Natural killer cell (primary cell): Measurements from ENCODE around the gene PRUNE2. TPM values are rescaled to one million over a fixed set of nuclear protein-coding genes. Genes with fewer than 3 reads are reported as not detected.

Experiments
- ATAC-seq, 3 donors: fragments of 150-1000 bp in 2 of 3; fragments of 200-7000 bp in 1 of 3; cut with Tn5 transposase; 1 replicate in 1 of 3; 2 replicates in 2 of 3; pipeline ENCODE4 v1.10.0; 2021; ENCODE audit warnings: mild to moderate bottlenecking in 2 of 3, moderate library complexity in 2 of 3
- DNase-seq, 2 donors: peaks; one replicate each; pipeline versions ENCODE4 v3.0.0 to v3.0.0-alpha.2; 2013 to 2021; ENCODE audit warnings: mixed read lengths in 1 of 2
- H3K27ac ChIP-seq: one replicate; pipeline ENCODE4 v1.5.1; 2013; ENCODE audit warnings: mild to moderate bottlenecking, low read length
- H3K27me3 ChIP-seq: one replicate; pipeline ENCODE4 v1.6.1; 2013; ENCODE audit warnings: low read length; ENCODE audit not compliant: control insufficient read depth, insufficient read depth
- H3K36me3 ChIP-seq: one replicate; pipeline ENCODE4 v1.6.1; 2013; ENCODE audit warnings: low read length; ENCODE audit not compliant: control insufficient read depth, insufficient read depth
- H3K4me1 ChIP-seq: one replicate; pipeline ENCODE4 v1.6.1; 2013; ENCODE audit warnings: low read length; ENCODE audit not compliant: control insufficient read depth, insufficient read depth
- H3K4me3 ChIP-seq: one replicate; pipeline ENCODE4 v1.5.1; 2013; ENCODE audit warnings: low read length
- H3K9me3 ChIP-seq: one replicate; pipeline ENCODE4 v1.6.1; 2013; ENCODE audit warnings: low read length; ENCODE audit not compliant: control insufficient read depth, insufficient read depth
- H3K27ac Mint-ChIP-seq, 2 donors: one replicate each; pipeline ENCODE4 v1.8.0; 2022; ENCODE audit warnings: mild to moderate bottlenecking in 2 of 2, mixed read lengths in 2 of 2, moderate library complexity in 1 of 2
- H3K27me3 Mint-ChIP-seq, 2 donors: one replicate each; pipeline ENCODE4 v1.8.0; 2022; ENCODE audit warnings: low read depth in 2 of 2, mixed read lengths in 2 of 2
- H3K36me3 Mint-ChIP-seq: one replicate; pipeline ENCODE4 v1.8.0; 2022; ENCODE audit warnings: mixed read lengths
- H3K4me1 Mint-ChIP-seq, 2 donors: one replicate each; pipeline ENCODE4 v1.8.0; 2022; ENCODE audit warnings: mixed read lengths in 2 of 2
- H3K4me3 Mint-ChIP-seq: one replicate; pipeline ENCODE4 v1.8.0; 2022; ENCODE audit warnings: mild to moderate bottlenecking, moderate library complexity, mixed read lengths
- H3K9me3 Mint-ChIP-seq, 2 donors: one replicate each; pipeline ENCODE4 v1.8.0; 2022; ENCODE audit warnings: mixed read lengths in 2 of 2
- CTCF ChIP-seq: fragments of 200-600 bp; IDR thresholded peaks from one replicate; pipeline ENCODE4 v1.8.0; 2022; ENCODE audit warnings: antibody characterized with exemption
- WGBS: methylation state at CpG from one replicate; pipeline ENCODE4 v1.1.7; 2013; ENCODE audit warnings: missing lambda C conversion rate; ENCODE audit not compliant: insufficient coverage; 5-methylcytosine and 5-hydroxymethylcytosine counted together
- intact Hi-C: fragments of 100-400 bp; cut with micrococcal nuclease; formaldehyde crosslinking; loops from one replicate; pipeline ENCODE4 v1.14.2; 2022
- total RNA-seq, 4 donors: library from RNA; stranded (reverse); fragments of 120-200 nt in 1 of 4; gene quantifications; one replicate each; pipeline versions ENCODE4 v1.2.3 to v1.2.4, GENCODE V29; 2013 to 2022

The PRUNE2 gene
- total RNA-seq, 3 donors from 2014 or later (not counting 1 experiment from before 2014, with no cell fraction given): 0.43 to 0.45 TPM; not detected in 1

GRCh38 chr9:76926846-76927245, 20.9 kb upstream of the PRUNE2 start:
- no peaks in the 10 kb centered on the region for H3K36me3 Mint-ChIP-seq
- no peaks in the 10 kb centered on the region for H3K27me3 ChIP-seq
- ATAC-seq (no peak), DNase-seq (no peak)
- H3K4me1 ChIP-seq: no peaks in the 10 kb centered on the region
- H3K4me1 Mint-ChIP-seq: no peaks in the 10 kb centered on the region
- intact Hi-C loops: no loop called here
- no peak overlapping the region for H3K27ac Mint-ChIP-seq
- WGBS: 87% methylated on average over 6 of the region's 6 CpGs
- no peaks in the 10 kb centered on the region for H3K9me3 Mint-ChIP-seq
- no peak overlapping the region for H3K4me3 Mint-ChIP-seq
- peaks cover 0 to 4% of the 10 kb centered on the region in 2 donors for H3K27me3 Mint-ChIP-seq
- no peak overlapping the region for H3K27ac ChIP-seq
- no peaks in the 10 kb centered on the region for H3K9me3 ChIP-seq
- no peaks in the 10 kb centered on the region for H3K36me3 ChIP-seq
- no peak for TF ChIP-seq CTCF
- H3K4me3 ChIP-seq: no peak overlapping the region

DNA sequence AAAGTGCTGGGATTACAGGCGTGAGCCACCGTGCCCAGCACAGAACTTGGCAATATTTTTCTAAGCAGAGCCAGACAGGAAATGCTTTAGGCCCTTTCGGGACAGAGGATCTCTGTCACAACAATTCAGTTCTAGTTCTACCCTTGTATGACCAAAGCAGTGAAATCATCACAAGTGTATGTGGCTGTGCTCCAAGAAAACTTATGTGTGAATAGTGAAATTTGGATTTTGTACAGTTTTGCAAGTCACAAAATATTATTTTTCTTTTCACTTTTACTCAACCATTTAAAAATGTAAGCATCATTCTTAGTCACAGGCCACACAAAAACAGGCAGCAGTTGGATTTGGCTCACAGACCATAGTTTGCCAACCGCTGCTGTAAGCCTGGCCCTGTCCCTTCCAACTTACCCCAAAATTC, 20.4 kb upstream of the PRUNE2 start:
- WGBS: 65% methylated on average over 4 of the region's 4 CpGs
- Histone ChIP-seq H3K27ac (no peak overlapping the region), H3K4me3 (no peak overlapping the region), H3K9me3 (no peaks in the 10 kb centered on the region), H3K4me1 (no peaks in the 10 kb centered on the region), H3K27me3 (no peaks in the 10 kb centered on the region), H3K36me3 (no peaks in the 10 kb centered on the region)
- Mint-ChIP-seq H3K36me3 (no peaks in the 10 kb centered on the region), H3K4me3 (no peak overlapping the region), H3K27ac (no peak overlapping the region), H3K27me3 (peaks cover 0 to 6% of the 10 kb centered on the region in 2 donors), H3K4me1 (no peaks in the 10 kb centered on the region), H3K9me3 (no peaks in the 10 kb centered on the region)
- TF ChIP-seq CTCF: no peak
- intact Hi-C loops: no loop called here
- DNase-seq (no peak), ATAC-seq (no peak)

GRCh38 chr9:76921165-76921564, 15.3 kb upstream of the PRUNE2 start:
- Histone ChIP-seq H3K27ac (no peak overlapping the region), H3K9me3 (no peaks in the 10 kb centered on the region), H3K4me3 (no peak overlapping the region), H3K27me3 (no peaks in the 10 kb centered on the region), H3K36me3 (no peaks in the 10 kb centered on the region), H3K4me1 (no peaks in the 10 kb centered on the region)
- peaks cover 9 to 14% of the 10 kb centered on the region in 2 donors for H3K27me3 Mint-ChIP-seq
- DNase-seq (no peak), ATAC-seq (no peak)
- 100% methylated on average over 1 of the region's 1 CpG for WGBS
- intact Hi-C loops: no loop called here
- no peak overlapping the region for H3K4me3 Mint-ChIP-seq
- H3K36me3 Mint-ChIP-seq: no peaks in the 10 kb centered on the region
- H3K4me1 Mint-ChIP-seq: no peaks in the 10 kb centered on the region
- H3K9me3 Mint-ChIP-seq: peaks cover 0 to 3% of the 10 kb centered on the region in 2 donors
- no peak for TF ChIP-seq CTCF
- no peak overlapping the region for H3K27ac Mint-ChIP-seq

DNA sequence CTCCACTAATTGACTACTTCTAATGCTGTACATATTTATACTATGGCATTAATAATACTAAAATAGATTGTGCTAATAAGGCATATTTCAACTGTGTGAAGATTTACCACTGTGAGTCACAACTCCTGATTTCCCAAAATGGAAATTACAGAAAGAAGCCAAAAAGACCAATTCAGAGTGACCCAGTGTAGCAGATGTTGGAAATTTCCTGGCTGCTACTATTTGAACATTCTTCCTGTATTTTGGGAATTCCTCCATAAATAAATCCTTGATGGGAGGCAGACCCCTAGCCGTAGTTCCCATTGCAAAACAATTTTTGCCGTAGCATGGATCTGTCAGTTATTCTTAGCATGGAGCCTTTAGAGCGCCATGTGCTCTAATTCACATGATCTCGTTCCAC, 11.4 kb upstream of the PRUNE2 start:
- WGBS: 90% methylated on average over 4 of the region's 4 CpGs
- no peak for DNase-seq
- no peak for ATAC-seq
- Histone ChIP-seq H3K36me3 (no peaks in the 10 kb centered on the region), H3K4me3 (no peak overlapping the region), H3K27me3 (no peaks in the 10 kb centered on the region), H3K9me3 (no peaks in the 10 kb centered on the region), H3K4me1 (no peaks in the 10 kb centered on the region), H3K27ac (no peak overlapping the region)
- Mint-ChIP-seq H3K27me3 (peaks cover 19 to 29% of the 10 kb centered on the region in 2 donors), H3K36me3 (no peaks in the 10 kb centered on the region), H3K27ac (no peak overlapping the region), H3K9me3 (peaks cover 0 to 3% of the 10 kb centered on the region in 2 donors), H3K4me3 (no peak overlapping the region), H3K4me1 (no peaks in the 10 kb centered on the region)
- TF ChIP-seq CTCF: no peak
- intact Hi-C loops: no loop called here
